ENCODE results near the gene PCDHA7.
"Not testable (repeated sequence)": the region's sequence is repeated elsewhere in the genome, so short reads cannot be mapped to it uniquely, and the experiment has no call there.

PCDHA7 gene

GRCh38 chr5:140822281-140822629 lies 11.8 kb upstream of the PCDHA7 start:
- DNase-seq = no peak

- DNase-seq = not testable (repeated sequence)
Observed at GRCh38 chr5:140822969-140823368, 11.1 kb upstream of the PCDHA7 start.

- DNase-seq = no peak
Observed at GRCh38 chr5:140823475-140823874, 10.6 kb upstream of the PCDHA7 start.

GRCh38 chr5:140827704-140828361 lies 6.2 kb upstream of the PCDHA7 start, which contains the start of gene PCDHA6:
Gene PCDHA6, plus strand, starts transcription at chr5:140827960. Its CDS starts 132 bp downstream, at chr5:140828092.
- peak; percentile 4 for DNase-seq

GRCh38 chr5:140828362-140828737 lies 5.7 kb upstream of the PCDHA7 start:
- DNase-seq = peak; percentile 16

GRCh38 chr5:140829511-140830501 lies 4.3 kb upstream of the PCDHA7 start:
- DNase-seq = not testable (repeated sequence)

GRCh38 chr5:140834439-140835008 lies 455 bp downstream of the PCDHA7 start:
- not testable (repeated sequence) for DNase-seq

GRCh38 chr5:140835622-140836510 lies 1.8 kb downstream of the PCDHA7 start:
- DNase-seq = no peak

GRCh38 chr5:140840978-140841962 lies 7.2 kb downstream of the PCDHA7 start, which contains the start of gene PCDHA8:
Gene PCDHA8, plus strand, starts transcription at chr5:140841187. Its CDS starts 135 bp downstream, at chr5:140841322.
- peak; percentile 18 for DNase-seq

- no peak for DNase-seq
Observed at GRCh38 chr5:140842798-140843733, 9.0 kb downstream of the PCDHA7 start.

GRCh38 chr5:140848139-140849102 lies 14.4 kb downstream of the PCDHA7 start, which contains the start of gene PCDHA9:
Gene PCDHA9, plus strand, starts transcription at chr5:140848382. Its CDS starts 114 bp downstream, at chr5:140848496.
- not testable (repeated sequence) for DNase-seq

GRCh38 chr5:140849831-140850634 lies 16.0 kb downstream of the PCDHA7 start:
- not testable (repeated sequence) for DNase-seq

- no peak for DNase-seq
Observed at GRCh38 chr5:140855772-140856674, 22.0 kb downstream of the PCDHA7 start, which contains the start of gene PCDHA10. Gene PCDHA10, plus strand, starts transcription at chr5:140855897. Its CDS starts 152 bp downstream, at chr5:140856049.

GRCh38 chr5:140857177-140857986 lies 23.3 kb downstream of the PCDHA7 start:
- no peak for DNase-seq

- no peak for DNase-seq
Observed at GRCh38 chr5:140857987-140858240, 23.8 kb downstream of the PCDHA7 start.
